Hepatocyte (in vitro differentiated cells): Measurements from ENCODE around the gene SOST. TPM values are rescaled to one million over a fixed set of nuclear protein-coding genes. Genes with fewer than 3 reads are reported as not detected.

Experiments used
- DNase-seq: peaks from one replicate; pipeline ENCODE4 v3.0.0-alpha.2; 2016; ENCODE audit warnings: low spot score
- H2AFZ ChIP-seq: fragments of 200-600 bp; sonication (generic); 2 replicates; pipeline ENCODE4 v1.6.0; 2016; ENCODE audit warnings: antibody characterized with exemption, mild to moderate bottlenecking
- H3K27ac ChIP-seq: fragments of 200-600 bp; sonication (generic); 2 replicates; pipeline ENCODE4 v1.5.1; 2016; ENCODE audit warnings: mild to moderate bottlenecking
- H3K27me3 ChIP-seq: fragments of 200-600 bp; sonication (generic); 2 replicates; pipeline ENCODE4 v1.6.1; 2016
- H3K36me3 ChIP-seq: fragments of 200-600 bp; sonication (generic); replicated peaks from 2 replicates; pipeline ENCODE4 v1.5.1; 2016; ENCODE audit warnings: low read depth; ENCODE audit not compliant: insufficient read depth
- H3K4me1 ChIP-seq: fragments of 200-600 bp; sonication (generic); 2 replicates; pipeline ENCODE4 v1.5.1; 2016; ENCODE audit warnings: mild to moderate bottlenecking, moderate library complexity; ENCODE audit not compliant: insufficient read depth
- H3K4me2 ChIP-seq: fragments of 200-600 bp; sonication (generic); 2 replicates; pipeline ENCODE4 v1.6.0; 2016
- H3K4me3 ChIP-seq: fragments of 200-600 bp; sonication (generic); 2 replicates; pipeline ENCODE4 v1.5.1; 2016; ENCODE audit warnings: mild to moderate bottlenecking
- H3K79me2 ChIP-seq: fragments of 200-600 bp; sonication (generic); 2 replicates; pipeline ENCODE4 v1.6.0; 2017; ENCODE audit warnings: mild to moderate bottlenecking
- H3K9me2 ChIP-seq: fragments of 200-600 bp; sonication (generic); replicated peaks from 2 replicates; pipeline ENCODE4 v1.6.0; 2017; ENCODE audit warnings: mild to moderate bottlenecking; ENCODE audit not compliant: insufficient read depth
- H3K9me3 ChIP-seq: fragments of 200-600 bp; sonication (generic); 2 replicates; pipeline ENCODE4 v1.5.1; 2016; ENCODE audit warnings: low read depth, mild to moderate bottlenecking
- H4K20me1 ChIP-seq: fragments of 200-600 bp; sonication (generic); 2 replicates; pipeline ENCODE4 v1.6.0; 2016; ENCODE audit warnings: mild to moderate bottlenecking; ENCODE audit not compliant: insufficient read depth, poor library complexity, severe bottlenecking
- EZH2 ChIP-seq: fragments of 200-600 bp; sonication (generic); IDR thresholded peaks from 2 replicates; pipeline ENCODE4 v1.6.1; 2016; ENCODE audit warnings: antibody characterized with exemption, mild to moderate bottlenecking, borderline replicate concordance
- EZH2phosphoT487 ChIP-seq: fragments of 200-600 bp; sonication (generic); IDR thresholded peaks from one replicate; pipeline ENCODE4 v1.6.1; 2018; ENCODE audit warnings: antibody characterized with exemption, mild to moderate bottlenecking, low read depth, moderate library complexity; ENCODE audit not compliant: unreplicated experiment, severe bottlenecking
- WGBS: methylation state at CpG from one replicate; pipeline ENCODE4 v1.1.6; 2016; ENCODE audit warnings: low lambda C conversion rate; ENCODE audit errors: missing lambda C conversion rate; 5-methylcytosine and 5-hydroxymethylcytosine counted together
- polyA plus RNA-seq: library from polyadenylated mRNA; unstranded; fragments of >200 nt; fragmentation: Nextera tagmentation; extraction: Ambion mirVana; gene quantifications from 2 replicates; pipeline ENCODE4 v1.2.1, GENCODE V29; 2016
- total RNA-seq: library from RNA; depleted of rRNA; stranded (reverse); fragments of >200 nt; gene quantifications from 2 replicates; pipeline ENCODE4 v1.2.3, GENCODE V29; 2014
- TF ChIP-seq, protein P1 (sequence below): fragments of 200-600 bp; sonication (generic); IDR thresholded peaks from 2 replicates; pipeline ENCODE4 v1.5.1; 2016; ENCODE audit warnings: antibody characterized with exemption, mild to moderate bottlenecking; ENCODE audit not compliant: poor library complexity

The SOST gene
- total and polyA plus RNA-seq, 2 experiments from 2014 or later = not detected

DNA sequence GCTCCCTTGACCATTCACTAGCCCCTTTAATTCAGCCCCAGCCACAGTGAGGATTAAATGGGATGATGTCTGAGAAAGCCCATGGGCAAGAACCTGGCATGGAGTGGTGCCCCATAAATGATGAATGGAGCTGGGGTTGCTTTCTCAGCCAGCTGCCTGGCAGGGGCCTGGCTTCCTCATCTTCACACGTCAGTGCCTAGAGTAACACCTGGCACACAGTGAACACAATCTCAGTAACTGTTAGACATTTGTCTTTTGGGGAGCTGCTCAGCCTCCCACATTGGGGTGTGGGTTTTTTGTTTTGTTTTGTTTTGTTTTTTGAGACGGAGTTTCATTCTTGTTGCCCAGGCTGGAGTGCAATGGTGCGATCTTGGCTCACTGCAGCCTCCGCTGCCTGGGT, 49.4 kb downstream of the SOST start:
- DNase-seq = no peak
- no peaks in the 10 kb centered on the region for H4K20me1 ChIP-seq
- WGBS = 92% methylated on average over 4 of the region's 4 CpGs

DNA sequence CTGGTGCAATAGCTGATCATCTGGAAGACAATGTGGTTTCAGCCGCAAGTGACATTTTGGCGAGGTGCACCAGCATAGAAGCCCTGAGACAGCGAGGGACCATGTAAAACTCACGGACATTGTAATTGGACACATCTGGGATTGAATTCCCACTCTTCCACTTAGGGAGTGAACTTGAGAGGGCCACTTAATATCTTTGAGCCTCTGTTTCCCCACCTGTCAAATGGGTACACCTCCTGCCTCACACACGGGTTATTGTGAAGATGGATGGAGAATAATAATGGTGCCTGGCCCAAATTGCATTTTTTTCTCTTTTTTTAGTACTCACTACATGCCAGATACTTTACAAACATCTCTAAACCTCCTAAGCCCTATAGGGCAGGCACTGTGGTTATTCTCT, 51.4 kb downstream of the SOST start:
- no peak overlapping the region for H3K4me3 ChIP-seq
- H3K4me1 ChIP-seq = no peaks in the 10 kb centered on the region
- TF ChIP-seq, protein P1, sequence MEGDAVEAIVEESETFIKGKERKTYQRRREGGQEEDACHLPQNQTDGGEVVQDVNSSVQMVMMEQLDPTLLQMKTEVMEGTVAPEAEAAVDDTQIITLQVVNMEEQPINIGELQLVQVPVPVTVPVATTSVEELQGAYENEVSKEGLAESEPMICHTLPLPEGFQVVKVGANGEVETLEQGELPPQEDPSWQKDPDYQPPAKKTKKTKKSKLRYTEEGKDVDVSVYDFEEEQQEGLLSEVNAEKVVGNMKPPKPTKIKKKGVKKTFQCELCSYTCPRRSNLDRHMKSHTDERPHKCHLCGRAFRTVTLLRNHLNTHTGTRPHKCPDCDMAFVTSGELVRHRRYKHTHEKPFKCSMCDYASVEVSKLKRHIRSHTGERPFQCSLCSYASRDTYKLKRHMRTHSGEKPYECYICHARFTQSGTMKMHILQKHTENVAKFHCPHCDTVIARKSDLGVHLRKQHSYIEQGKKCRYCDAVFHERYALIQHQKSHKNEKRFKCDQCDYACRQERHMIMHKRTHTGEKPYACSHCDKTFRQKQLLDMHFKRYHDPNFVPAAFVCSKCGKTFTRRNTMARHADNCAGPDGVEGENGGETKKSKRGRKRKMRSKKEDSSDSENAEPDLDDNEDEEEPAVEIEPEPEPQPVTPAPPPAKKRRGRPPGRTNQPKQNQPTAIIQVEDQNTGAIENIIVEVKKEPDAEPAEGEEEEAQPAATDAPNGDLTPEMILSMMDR = no peak
- TF ChIP-seq EZH2 (no peak), EZH2phosphoT487 (no peak)
- H3K27me3 ChIP-seq = no peaks in the 10 kb centered on the region
- no peaks in the 10 kb centered on the region for H3K9me3 ChIP-seq
- no peaks in the 10 kb centered on the region for H4K20me1 ChIP-seq
- no peak overlapping the region for H3K4me2 ChIP-seq
- no peak for DNase-seq
- no peaks in the 10 kb centered on the region for H3K36me3 ChIP-seq
- H3K27ac ChIP-seq = no peak overlapping the region
- no peaks in the 10 kb centered on the region for H3K79me2 ChIP-seq
- 91% methylated on average over 5 of the region's 5 CpGs for WGBS
- no peaks in the 10 kb centered on the region for H3K9me2 ChIP-seq
- no peak overlapping the region for H2AFZ ChIP-seq

More for the DNA sequence above, 49.4 kb downstream of the SOST start:
- H2AFZ ChIP-seq = no peak overlapping the region
- H3K4me3 ChIP-seq = no peak overlapping the region
- TF ChIP-seq EZH2 = no peak
- TF ChIP-seq, protein P1 = no peak
- no peak for TF ChIP-seq EZH2phosphoT487
- H3K4me1 ChIP-seq = no peaks in the 10 kb centered on the region
- no peak overlapping the region for H3K27ac ChIP-seq
- H3K79me2 ChIP-seq = no peaks in the 10 kb centered on the region
- H3K9me3 ChIP-seq = no peaks in the 10 kb centered on the region
- H3K27me3 ChIP-seq = peaks cover 3% of the 10 kb centered on the region
- H3K36me3 ChIP-seq = no peaks in the 10 kb centered on the region
- H3K4me2 ChIP-seq = no peak overlapping the region
- no peaks in the 10 kb centered on the region for H3K9me2 ChIP-seq

DNA sequence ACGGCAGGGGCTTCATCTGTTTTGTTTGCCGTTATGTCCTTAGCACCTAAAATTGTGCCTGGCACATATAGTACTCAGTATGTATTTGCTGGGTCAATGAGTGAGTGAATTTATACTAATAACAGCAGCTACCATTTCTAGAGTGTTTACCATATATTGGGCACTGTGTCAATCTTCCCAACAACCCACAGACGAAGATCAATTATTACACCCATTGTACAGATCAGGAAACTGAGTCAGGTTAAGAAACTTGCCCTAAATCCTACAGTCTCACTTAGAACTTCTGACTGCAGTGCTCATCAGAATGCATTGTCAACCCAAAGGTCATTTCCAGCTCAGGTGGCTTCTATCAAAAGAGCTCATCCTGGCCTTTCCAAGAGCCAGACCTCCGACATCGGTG, 52.4 kb downstream of the SOST start:
- no peak overlapping the region for H3K4me3 ChIP-seq
- H2AFZ ChIP-seq = no peak overlapping the region
- WGBS = 86% methylated on average over 5 of the region's 5 CpGs
- no peak overlapping the region for H3K27ac ChIP-seq
- TF ChIP-seq, protein P1 = no peak
- TF ChIP-seq EZH2phosphoT487 (no peak), EZH2 (no peak)
- no peak for DNase-seq
- no peaks in the 10 kb centered on the region for H4K20me1 ChIP-seq
- no peaks in the 10 kb centered on the region for H3K4me1 ChIP-seq
- no peaks in the 10 kb centered on the region for H3K9me2 ChIP-seq
- H3K79me2 ChIP-seq = no peaks in the 10 kb centered on the region
- no peaks in the 10 kb centered on the region for H3K36me3 ChIP-seq
- H3K9me3 ChIP-seq = no peaks in the 10 kb centered on the region
- no peak overlapping the region for H3K4me2 ChIP-seq
- H3K27me3 ChIP-seq = no peaks in the 10 kb centered on the region

Other genes starting within 250 kb of the SOST start
- gene ETV4, start 212.5 kb downstream of the SOST start, total RNA-seq = 10.7 and 12.8 TPM in 2 replicates
- 11.1 and 14.8 TPM in 2 replicates for gene ETV4, start 212.5 kb downstream of the SOST start, polyA plus RNA-seq
- 0.64 and 0.90 TPM in 2 replicates for gene MEOX1, start 96.9 kb downstream of the SOST start, total RNA-seq
- 0.32 and 0.33 TPM in 2 replicates for gene MEOX1, start 96.9 kb downstream of the SOST start, polyA plus RNA-seq
- 76.8 and 79.3 TPM in 2 replicates for gene DUSP3, start 20.2 kb upstream of the SOST start, total RNA-seq
- gene DUSP3, start 20.2 kb upstream of the SOST start, polyA plus RNA-seq = 65.5 and 73.8 TPM in 2 replicates
- 0.10 TPM in 1 of 2 replicates, not detected in the other for gene CFAP97D1, start 21.6 kb upstream of the SOST start, total RNA-seq
- gene CFAP97D1, start 21.6 kb upstream of the SOST start, polyA plus RNA-seq = not detected in 2 replicates
- 2.1 and 3.2 TPM in 2 replicates for gene MPP3, start 74.4 kb upstream of the SOST start, total RNA-seq
- 5.1 and 10.9 TPM in 2 replicates for gene MPP3, start 74.4 kb upstream of the SOST start, polyA plus RNA-seq
- not detected in 2 replicates for gene CD300LG, start 88.4 kb upstream of the SOST start, total RNA-seq
- not detected in 2 replicates for gene CD300LG, start 88.4 kb upstream of the SOST start, polyA plus RNA-seq
- 1.3 and 4.1 TPM in 2 replicates for gene MPP2, start 148.7 kb upstream of the SOST start, total RNA-seq
- 1.1 and 1.4 TPM in 2 replicates for gene MPP2, start 148.7 kb upstream of the SOST start, polyA plus RNA-seq
- gene PPY, start 183.7 kb upstream of the SOST start, total RNA-seq = not detected in 2 replicates
- gene PPY, start 183.7 kb upstream of the SOST start, polyA plus RNA-seq = not detected in 2 replicates
- 3.2 TPM in 1 of 2 replicates, not detected in the other for gene PYY, start 195.1 kb upstream of the SOST start, total RNA-seq
- gene PYY, start 195.1 kb upstream of the SOST start, polyA plus RNA-seq = 0.28 and 16.9 TPM in 2 replicates
- 11.2 and 14.0 TPM in 2 replicates for gene NAGS, start 245.8 kb upstream of the SOST start, total RNA-seq
- gene NAGS, start 245.8 kb upstream of the SOST start, polyA plus RNA-seq = 8.0 and 14.4 TPM in 2 replicates